ENCODE measurements around the gene PLEKHA6. TPM values are rescaled to one million over a fixed set of nuclear protein-coding genes. Genes with fewer than 3 reads are reported as not detected.

PLEKHA6 gene
- total RNA-seq, 1 experiment from 2014 or later: 5.5 TPM

DNA sequence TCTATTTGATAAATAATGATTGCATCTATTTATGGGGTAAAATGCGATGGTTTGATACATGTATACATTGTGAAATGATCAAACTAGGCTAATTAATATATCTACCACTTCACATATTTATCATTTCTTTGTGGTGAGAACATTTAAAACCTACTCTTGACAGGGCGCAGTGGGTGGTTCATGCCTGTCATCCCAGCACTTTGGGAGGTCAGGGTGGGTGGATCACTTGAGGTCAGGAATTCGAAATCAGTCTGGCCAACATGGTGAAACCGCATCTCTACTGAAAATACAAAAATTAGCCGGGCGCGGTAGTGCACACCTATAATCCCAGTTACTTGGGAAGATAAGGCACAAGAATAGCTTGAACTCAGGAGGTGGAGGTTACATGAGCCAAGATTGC, 25.3 kb downstream of the PLEKHA6 start:
- in situ Hi-C loops (cut with HindIII; ENCODE audit: low pct_unique_long_range_greater_than_20kb, low sequenced_read_pairs): no loop called here
- H3K4me1 ChIP-seq (ENCODE audit: control insufficient read depth, insufficient read depth, low read length): no peaks in the 10 kb centered on the region
- CTCF ChIA-PET: no interaction called here
- no peak overlapping the region for H3K4me3 ChIP-seq (ENCODE audit: low read depth in 2 of 2, low read length in 2 of 2)
- DNase-seq (ENCODE audit: low read depth, low spot score) (no peak), ATAC-seq (no peak)
- H3K27me3 ChIP-seq (ENCODE audit: control insufficient read depth, insufficient read depth, low read length): no peaks in the 10 kb centered on the region
- H3K36me3 ChIP-seq (ENCODE audit: control insufficient read depth, insufficient read depth, low read length): no peaks in the 10 kb centered on the region
- intact Hi-C loops (cut with micrococcal nuclease; ENCODE audit: unreplicated experiment): no loop called here
- no TSS peak for BruUV-seq (replicated peaks)
- H3K27ac ChIP-seq (ENCODE audit: low read length): no peak overlapping the region
- POLR2A ChIA-PET: no interaction called here
- TF ChIP-seq, protein P1, sequence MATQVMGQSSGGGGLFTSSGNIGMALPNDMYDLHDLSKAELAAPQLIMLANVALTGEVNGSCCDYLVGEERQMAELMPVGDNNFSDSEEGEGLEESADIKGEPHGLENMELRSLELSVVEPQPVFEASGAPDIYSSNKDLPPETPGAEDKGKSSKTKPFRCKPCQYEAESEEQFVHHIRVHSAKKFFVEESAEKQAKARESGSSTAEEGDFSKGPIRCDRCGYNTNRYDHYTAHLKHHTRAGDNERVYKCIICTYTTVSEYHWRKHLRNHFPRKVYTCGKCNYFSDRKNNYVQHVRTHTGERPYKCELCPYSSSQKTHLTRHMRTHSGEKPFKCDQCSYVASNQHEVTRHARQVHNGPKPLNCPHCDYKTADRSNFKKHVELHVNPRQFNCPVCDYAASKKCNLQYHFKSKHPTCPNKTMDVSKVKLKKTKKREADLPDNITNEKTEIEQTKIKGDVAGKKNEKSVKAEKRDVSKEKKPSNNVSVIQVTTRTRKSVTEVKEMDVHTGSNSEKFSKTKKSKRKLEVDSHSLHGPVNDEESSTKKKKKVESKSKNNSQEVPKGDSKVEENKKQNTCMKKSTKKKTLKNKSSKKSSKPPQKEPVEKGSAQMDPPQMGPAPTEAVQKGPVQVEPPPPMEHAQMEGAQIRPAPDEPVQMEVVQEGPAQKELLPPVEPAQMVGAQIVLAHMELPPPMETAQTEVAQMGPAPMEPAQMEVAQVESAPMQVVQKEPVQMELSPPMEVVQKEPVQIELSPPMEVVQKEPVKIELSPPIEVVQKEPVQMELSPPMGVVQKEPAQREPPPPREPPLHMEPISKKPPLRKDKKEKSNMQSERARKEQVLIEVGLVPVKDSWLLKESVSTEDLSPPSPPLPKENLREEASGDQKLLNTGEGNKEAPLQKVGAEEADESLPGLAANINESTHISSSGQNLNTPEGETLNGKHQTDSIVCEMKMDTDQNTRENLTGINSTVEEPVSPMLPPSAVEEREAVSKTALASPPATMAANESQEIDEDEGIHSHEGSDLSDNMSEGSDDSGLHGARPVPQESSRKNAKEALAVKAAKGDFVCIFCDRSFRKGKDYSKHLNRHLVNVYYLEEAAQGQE (IDR thresholded peaks at IDR 0.05; ENCODE audit: insufficient read depth in 1 of 2, low read depth in 2 of 2, low read length in 1 of 2): no peak
- TF ChIP-seq POLR2AphosphoS5 (IDR thresholded peaks at IDR 0.05; ENCODE audit: low read depth, low read length) (no peak), TCF7L2 (IDR thresholded peaks at IDR 0.05; ENCODE audit: low read depth, low read length) (no peak), SIN3A (IDR thresholded peaks at IDR 0.05; ENCODE audit: borderline replicate concordance, insufficient read depth, low read depth, low read length) (no peak), CTCF (IDR thresholded peaks at IDR 0.05) (no peak)
- no peaks in the 10 kb centered on the region for H3K9me3 ChIP-seq (ENCODE audit: control insufficient read depth, insufficient read depth, low read depth, low read length)

GRCh38 chr1:204333427-204333826, 26.3 kb downstream of the PLEKHA6 start:
- in situ Hi-C loops (cut with HindIII; ENCODE audit: low pct_unique_long_range_greater_than_20kb, low sequenced_read_pairs): no loop called here
- ChIA-PET CTCF (no interaction called here), POLR2A (no interaction called here)
- TF ChIP-seq, protein P1 (IDR thresholded peaks at IDR 0.05; ENCODE audit: insufficient read depth in 1 of 2, low read depth in 2 of 2, low read length in 1 of 2): no peak
- TF ChIP-seq CTCF (IDR thresholded peaks at IDR 0.05) (no peak), TCF7L2 (IDR thresholded peaks at IDR 0.05; ENCODE audit: low read depth, low read length) (no peak), SIN3A (IDR thresholded peaks at IDR 0.05; ENCODE audit: borderline replicate concordance, insufficient read depth, low read depth, low read length) (no peak), POLR2AphosphoS5 (IDR thresholded peaks at IDR 0.05; ENCODE audit: low read depth, low read length) (no peak)
- no TSS peak for BruUV-seq (replicated peaks)
- Histone ChIP-seq H3K9me3 (ENCODE audit: control insufficient read depth, insufficient read depth, low read depth, low read length) (no peaks in the 10 kb centered on the region), H3K27me3 (ENCODE audit: control insufficient read depth, insufficient read depth, low read length) (no peaks in the 10 kb centered on the region), H3K27ac (ENCODE audit: low read length) (no peak overlapping the region), H3K36me3 (ENCODE audit: control insufficient read depth, insufficient read depth, low read length) (no peaks in the 10 kb centered on the region), H3K4me1 (ENCODE audit: control insufficient read depth, insufficient read depth, low read length) (no peaks in the 10 kb centered on the region), H3K4me3 (ENCODE audit: low read depth in 2 of 2, low read length in 2 of 2) (no peak overlapping the region)
- no peak for DNase-seq (ENCODE audit: low read depth, low spot score)
- no peak for ATAC-seq
- intact Hi-C loops (cut with micrococcal nuclease; ENCODE audit: unreplicated experiment): no loop called here

Data from Panc1 (cell line).